Measurements from ENCODE around the gene PDIA5. TPM values are rescaled to one million over a fixed set of nuclear protein-coding genes. Genes with fewer than 3 reads are reported as not detected.

The PDIA5 gene
- total RNA-seq, 2 experiments from 2014 or later, result 17.8 to 23.2 TPM

DNA sequence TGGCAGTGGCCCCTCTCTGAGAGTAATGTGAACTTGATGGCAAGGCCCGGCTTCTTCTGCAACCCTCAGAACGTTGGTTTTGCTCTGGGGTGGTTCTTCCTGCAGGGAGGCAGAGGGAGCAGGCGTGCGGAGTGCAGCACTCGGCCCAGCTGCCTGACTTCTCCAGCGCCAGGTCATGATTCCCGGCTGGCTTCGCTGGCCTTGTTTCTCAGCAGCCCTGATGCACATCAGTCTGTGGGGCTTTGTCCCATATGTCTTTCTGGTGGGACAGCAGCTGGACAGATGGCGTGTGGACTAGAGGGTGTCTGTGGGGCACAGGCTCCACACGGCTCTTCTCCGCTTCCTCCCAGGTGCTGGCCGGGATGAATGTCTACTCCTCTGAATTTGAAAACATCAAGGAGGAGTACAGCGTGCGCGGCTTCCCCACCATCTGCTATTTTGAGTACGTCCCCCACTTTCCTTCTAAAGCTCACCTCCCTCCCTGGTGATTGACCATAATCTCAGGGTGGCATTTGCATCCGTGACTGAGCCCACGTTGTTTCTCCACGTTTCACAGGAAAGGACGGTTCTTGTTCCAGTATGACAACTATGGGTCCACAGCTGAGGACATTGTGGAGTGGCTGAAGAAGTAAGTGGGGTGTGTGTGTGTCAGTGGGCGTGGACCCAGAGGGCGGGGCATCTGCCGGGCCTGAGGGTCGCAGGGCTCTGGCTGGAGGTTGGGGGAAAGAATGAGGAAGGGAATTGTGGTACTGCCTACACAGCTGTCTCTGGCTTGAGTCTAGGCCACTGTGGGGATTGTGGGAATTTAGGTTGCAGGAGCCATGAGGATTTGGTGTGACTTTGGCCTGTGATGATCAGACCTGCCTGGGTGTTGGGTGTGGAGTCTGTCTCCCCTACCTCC is 57.1 kb downstream of the PDIA5 start:
- no peak for DNase-seq
- Mint-ChIP-seq H3K27me3 (no peaks in the 10 kb centered on the region), H3K4me3 (no peak overlapping the region), H3K9me3 (no peaks in the 10 kb centered on the region), H3K36me3 (peaks cover 12% of the 10 kb centered on the region), H3K4me1 (no peaks in the 10 kb centered on the region), H3K27ac (no peak overlapping the region)

DNA sequence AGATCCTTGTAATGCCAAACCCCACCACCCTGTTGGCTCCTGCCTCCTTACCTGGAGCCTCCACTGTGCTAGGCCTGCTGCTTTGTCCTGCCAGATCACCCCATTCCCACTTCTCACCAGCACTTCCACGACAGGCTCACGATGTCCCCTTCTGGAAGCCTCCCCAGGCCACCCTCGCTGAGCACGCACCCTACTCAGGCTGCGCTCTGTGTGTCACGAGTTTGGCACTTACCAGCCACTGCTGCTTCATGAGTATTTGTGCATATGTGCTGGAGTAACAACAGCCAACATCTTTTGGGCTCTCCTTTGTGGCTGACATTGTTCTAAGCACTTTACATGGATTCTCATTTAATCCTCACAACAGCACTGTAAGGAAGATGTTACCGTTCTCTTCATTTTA is 58.1 kb downstream of the PDIA5 start:
- no peak overlapping the region for H3K27ac Mint-ChIP-seq
- H3K4me1 Mint-ChIP-seq, result no peaks in the 10 kb centered on the region
- no peak for DNase-seq
- H3K4me3 Mint-ChIP-seq, result no peak overlapping the region
- H3K27me3 Mint-ChIP-seq, result no peaks in the 10 kb centered on the region
- H3K9me3 Mint-ChIP-seq, result no peaks in the 10 kb centered on the region
- H3K36me3 Mint-ChIP-seq, result peaks cover 12% of the 10 kb centered on the region

DNA sequence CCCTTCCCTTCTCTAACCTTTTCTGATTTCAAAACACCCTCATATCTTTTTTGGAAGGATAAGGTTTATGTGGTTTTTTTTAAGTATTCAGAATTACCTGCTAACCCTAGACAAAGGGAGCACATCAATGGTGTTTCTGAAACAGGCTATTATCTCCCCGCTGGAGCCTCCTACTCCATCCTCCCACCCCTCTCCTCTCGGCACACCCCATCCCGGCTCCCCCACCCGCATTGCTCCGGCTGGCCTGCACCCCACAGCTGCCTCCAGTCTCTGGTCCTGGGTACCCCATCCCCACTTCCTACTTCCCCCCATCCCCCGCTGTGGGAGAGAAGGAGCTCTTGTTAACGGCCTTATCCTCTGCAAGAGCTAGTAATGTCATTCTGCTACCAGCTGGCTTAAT is 59.2 kb downstream of the PDIA5 start:
- Mint-ChIP-seq H3K36me3 (peaks cover 11% of the 10 kb centered on the region), H3K9me3 (no peaks in the 10 kb centered on the region), H3K4me3 (no peak overlapping the region), H3K27ac (no peak overlapping the region), H3K27me3 (no peaks in the 10 kb centered on the region), H3K4me1 (no peaks in the 10 kb centered on the region)
- no peak for DNase-seq

DNA sequence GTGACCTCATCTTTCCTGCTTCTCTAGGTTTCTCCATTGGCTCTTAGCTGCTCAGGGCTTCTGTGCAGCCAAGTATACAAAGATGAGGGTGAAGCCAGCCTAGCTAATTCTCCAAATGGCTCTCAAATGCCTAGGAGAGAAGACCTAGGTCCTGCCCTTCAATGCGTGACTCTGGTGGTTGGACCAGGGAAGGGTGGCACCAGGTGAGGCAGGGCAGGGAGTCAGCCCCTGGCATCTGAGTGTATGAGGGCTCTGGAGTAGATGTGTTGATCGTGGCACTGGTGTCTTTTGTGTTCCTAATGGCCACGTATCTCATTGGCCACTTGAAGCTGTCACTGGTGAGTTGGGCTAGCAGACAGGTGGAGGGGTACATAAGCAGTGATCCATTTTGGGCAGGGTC is 59.8 kb downstream of the PDIA5 start:
- no peak overlapping the region for H3K4me3 Mint-ChIP-seq
- no peaks in the 10 kb centered on the region for H3K4me1 Mint-ChIP-seq
- peaks cover 7% of the 10 kb centered on the region for H3K36me3 Mint-ChIP-seq
- DNase-seq, result no peak
- no peak overlapping the region for H3K27ac Mint-ChIP-seq
- H3K27me3 Mint-ChIP-seq, result no peaks in the 10 kb centered on the region
- H3K9me3 Mint-ChIP-seq, result no peaks in the 10 kb centered on the region

DNA sequence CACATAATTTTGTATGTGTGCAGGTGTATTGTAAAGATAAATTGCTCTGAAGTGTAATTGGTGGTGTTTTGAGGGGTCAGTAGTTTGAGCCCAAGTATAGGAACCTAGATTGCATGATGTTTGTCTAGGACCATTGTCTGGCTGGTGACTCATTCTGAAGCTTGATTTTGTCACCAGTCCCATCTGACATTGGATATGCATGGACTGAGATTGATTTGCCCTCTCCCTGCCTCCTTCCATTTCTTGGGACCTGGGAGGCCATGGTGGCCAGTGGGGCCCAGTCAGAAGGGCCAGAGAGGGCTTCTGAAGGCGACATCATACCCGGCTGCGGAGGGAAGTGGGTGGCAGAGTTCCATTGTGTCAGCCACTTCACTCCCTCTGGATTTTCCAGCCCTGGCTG is 62.3 kb downstream of the PDIA5 start:
- H3K9me3 Mint-ChIP-seq, result no peaks in the 10 kb centered on the region
- peaks cover 8% of the 10 kb centered on the region for H3K36me3 Mint-ChIP-seq
- no peaks in the 10 kb centered on the region for H3K27me3 Mint-ChIP-seq
- H3K4me1 Mint-ChIP-seq, result no peaks in the 10 kb centered on the region
- no peak for DNase-seq
- no peak overlapping the region for H3K27ac Mint-ChIP-seq
- no peak overlapping the region for H3K4me3 Mint-ChIP-seq

DNA sequence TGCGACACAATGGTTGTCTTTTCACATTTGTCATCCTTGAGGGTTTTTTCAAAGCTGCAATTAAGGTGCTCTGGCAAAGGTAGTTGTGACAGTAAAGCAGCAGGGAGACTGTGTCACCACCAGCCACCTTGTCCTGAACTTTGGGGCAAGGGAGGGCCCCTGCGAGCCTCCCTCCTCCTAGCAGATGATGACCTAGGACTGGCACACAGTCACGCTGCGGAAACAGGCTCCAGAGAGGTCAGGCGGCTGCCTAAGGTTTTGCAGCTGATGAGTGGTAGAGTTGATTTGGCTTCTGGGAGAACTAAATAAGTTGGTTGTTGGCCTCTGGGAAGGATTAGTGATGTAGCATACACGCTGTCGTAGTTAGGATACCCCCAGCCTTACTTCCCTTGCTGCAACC is 62.7 kb downstream of the PDIA5 start:
- H3K27me3 Mint-ChIP-seq, result no peaks in the 10 kb centered on the region
- DNase-seq, result no peak
- H3K4me1 Mint-ChIP-seq, result no peaks in the 10 kb centered on the region

DNA sequence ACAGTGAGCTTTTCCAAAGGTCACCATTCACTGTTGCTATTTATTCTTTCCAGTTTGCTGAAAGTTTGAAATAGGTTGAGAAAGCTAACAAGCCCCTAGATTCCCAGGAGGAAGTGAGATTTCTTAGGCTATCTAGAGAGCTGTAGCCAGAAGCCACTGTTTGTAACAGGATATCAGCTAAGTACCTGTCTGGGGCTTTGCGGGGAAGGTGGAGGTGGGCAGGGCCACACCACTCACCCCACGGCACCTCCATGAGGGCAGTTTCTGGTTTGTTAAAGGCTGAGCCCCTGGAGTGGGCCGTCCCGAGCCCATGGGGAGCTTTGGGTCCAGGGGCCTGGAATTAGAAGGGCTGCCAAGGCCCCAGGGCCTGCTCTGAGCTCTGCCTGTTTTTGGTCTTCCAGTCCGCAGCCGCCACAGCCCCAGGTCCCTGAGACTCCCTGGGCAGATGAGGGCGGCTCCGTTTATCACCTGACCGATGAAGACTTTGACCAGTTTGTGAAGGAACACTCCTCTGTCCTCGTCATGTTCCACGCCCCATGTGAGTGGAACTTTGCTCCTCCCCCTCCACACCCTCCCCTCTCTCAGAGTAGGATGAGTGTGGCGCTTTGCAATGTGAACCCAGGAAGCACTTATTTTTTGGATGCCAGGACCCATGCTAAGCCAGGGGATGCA is 63.4 kb downstream of the PDIA5 start:
- no peak overlapping the region for H3K27ac Mint-ChIP-seq
- H3K4me3 Mint-ChIP-seq, result no peak overlapping the region
- DNase-seq, result no peak
- H3K36me3 Mint-ChIP-seq, result peaks cover 13% of the 10 kb centered on the region
- no peaks in the 10 kb centered on the region for H3K4me1 Mint-ChIP-seq
- H3K9me3 Mint-ChIP-seq, result no peaks in the 10 kb centered on the region
- no peaks in the 10 kb centered on the region for H3K27me3 Mint-ChIP-seq

More for the DNA sequence above, 62.7 kb downstream of the PDIA5 start:
- H3K9me3 Mint-ChIP-seq, result no peaks in the 10 kb centered on the region
- peaks cover 10% of the 10 kb centered on the region for H3K36me3 Mint-ChIP-seq
- no peak overlapping the region for H3K27ac Mint-ChIP-seq
- no peak overlapping the region for H3K4me3 Mint-ChIP-seq

DNA sequence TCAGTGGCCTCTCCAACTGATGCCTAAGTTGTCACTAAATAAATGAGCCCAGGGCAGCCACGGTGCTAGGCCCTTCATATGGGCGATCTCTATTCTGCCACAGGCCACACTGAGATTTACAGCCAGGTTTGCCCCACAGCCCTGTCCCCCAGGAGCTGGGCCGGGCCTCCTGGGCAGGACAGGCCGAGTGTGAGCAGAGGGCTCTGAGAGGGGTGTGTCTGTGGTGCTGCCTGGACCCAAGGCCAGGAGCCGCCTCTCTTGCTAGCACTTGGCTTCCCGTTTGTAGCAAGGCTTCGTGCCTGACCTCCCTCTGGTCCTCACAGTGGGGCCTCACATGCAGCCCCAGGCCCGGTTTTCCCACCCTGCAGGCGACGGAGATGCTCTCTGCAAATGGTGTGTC is 67.8 kb downstream of the PDIA5 start:
- Mint-ChIP-seq H3K9me3 (no peaks in the 10 kb centered on the region), H3K27ac (no peak overlapping the region), H3K36me3 (peaks cover 21% of the 10 kb centered on the region), H3K4me3 (no peak overlapping the region), H3K4me1 (no peaks in the 10 kb centered on the region), H3K27me3 (no peaks in the 10 kb centered on the region)
- DNase-seq, result no peak

DNA sequence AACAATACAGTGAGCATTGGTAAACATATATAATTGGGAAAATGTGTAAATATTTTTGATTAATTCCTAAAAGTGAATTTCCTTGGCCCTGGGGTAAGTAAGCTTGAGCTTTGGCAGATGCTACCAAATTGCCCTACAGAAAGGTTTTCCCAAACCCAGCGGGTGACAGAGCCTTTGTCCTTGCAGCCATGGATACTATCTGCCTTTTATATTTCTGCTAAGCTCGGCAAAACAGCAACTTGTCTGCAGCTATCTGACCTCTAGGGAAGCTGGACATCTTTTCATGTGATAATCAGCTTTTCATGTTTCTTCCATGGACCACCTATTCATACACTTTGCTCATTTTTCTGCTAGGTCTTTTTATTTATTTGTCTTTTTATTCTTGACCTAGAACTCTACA is 70.2 kb downstream of the PDIA5 start:
- no peaks in the 10 kb centered on the region for H3K4me1 Mint-ChIP-seq

DNA sequence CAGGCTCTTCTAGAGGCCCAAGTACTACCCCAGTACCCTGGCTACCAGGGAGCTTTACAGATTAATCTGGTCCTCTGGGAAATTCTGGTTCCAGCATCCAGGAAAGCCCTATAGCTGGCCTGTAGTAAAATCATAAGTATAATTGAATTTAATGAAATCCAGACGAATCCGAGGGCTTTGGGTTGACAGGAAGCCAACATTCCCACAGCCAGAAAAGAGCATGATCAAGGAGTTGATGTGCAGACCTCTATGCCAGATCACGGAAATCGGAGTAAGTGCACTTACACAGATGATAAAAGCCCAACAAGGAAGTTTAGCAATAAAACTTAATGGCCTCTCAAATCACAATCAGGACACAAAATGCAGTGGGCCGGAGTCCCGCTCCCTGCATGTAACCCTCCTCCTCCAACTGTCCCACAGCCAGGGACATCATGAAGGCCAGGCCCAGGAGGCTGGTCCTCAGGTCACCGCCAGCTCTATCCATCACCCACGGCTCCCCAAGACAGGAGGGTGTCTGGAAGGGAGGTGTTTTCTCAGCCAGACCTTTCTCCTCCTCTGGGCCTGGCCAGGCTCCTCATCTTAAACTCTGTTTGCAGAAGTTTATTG is 72.1 kb downstream of the PDIA5 start:
- Mint-ChIP-seq H3K27ac (no peak overlapping the region), H3K27me3 (no peaks in the 10 kb centered on the region), H3K36me3 (peaks cover 32% of the 10 kb centered on the region), H3K4me3 (no peak overlapping the region), H3K4me1 (no peaks in the 10 kb centered on the region), H3K9me3 (no peaks in the 10 kb centered on the region)
- no peak for DNase-seq

More for the DNA sequence above, 70.2 kb downstream of the PDIA5 start:
- Mint-ChIP-seq H3K36me3 (peaks cover 24% of the 10 kb centered on the region), H3K4me3 (no peak overlapping the region), H3K27ac (no peak overlapping the region), H3K9me3 (no peaks in the 10 kb centered on the region), H3K27me3 (no peaks in the 10 kb centered on the region)
- no peak for DNase-seq

DNA sequence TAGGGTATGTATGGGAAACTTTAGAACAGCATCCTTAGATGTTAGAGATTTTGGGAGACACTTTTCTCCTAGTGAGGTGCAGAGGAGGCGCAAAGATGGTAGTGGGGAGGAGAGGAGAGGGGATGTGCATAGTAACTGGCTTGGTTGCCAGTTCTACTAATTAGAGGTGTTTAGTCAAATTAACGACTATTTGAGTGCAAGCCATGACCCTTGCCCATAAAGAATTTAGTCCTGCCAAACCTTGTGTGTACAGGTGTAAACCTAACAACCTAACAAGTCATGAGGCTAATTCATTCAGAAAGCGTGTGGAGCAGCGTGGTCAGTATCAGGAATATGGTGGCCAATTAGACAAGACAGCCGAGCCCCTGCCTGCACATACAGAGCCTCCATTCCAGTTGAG is 72.7 kb downstream of the PDIA5 start:
- no peaks in the 10 kb centered on the region for H3K27me3 Mint-ChIP-seq
- peaks cover 34% of the 10 kb centered on the region for H3K36me3 Mint-ChIP-seq
- H3K4me3 Mint-ChIP-seq, result no peak overlapping the region
- DNase-seq, result no peak
- H3K9me3 Mint-ChIP-seq, result no peaks in the 10 kb centered on the region
- H3K27ac Mint-ChIP-seq, result no peak overlapping the region
- H3K4me1 Mint-ChIP-seq, result no peaks in the 10 kb centered on the region

DNA sequence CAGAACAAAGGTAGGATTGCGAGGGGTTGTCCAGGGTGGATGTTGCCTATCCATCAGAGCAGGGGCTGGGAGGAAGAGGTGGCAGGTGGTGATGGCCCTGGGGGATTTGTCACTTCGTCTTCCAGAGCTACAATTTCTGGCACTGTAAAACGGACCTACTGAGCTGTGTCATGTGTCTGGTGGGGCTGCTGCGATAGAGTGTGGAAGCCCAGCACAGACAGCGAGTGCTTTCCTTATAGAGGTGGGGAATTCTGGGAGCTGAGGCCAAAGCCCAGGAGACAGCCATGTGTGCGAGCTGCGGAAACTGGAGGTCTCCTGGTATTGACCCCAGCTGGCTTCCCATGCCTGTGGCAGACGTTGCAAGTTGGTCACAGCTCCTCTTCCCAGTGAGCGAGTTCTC is 73.7 kb downstream of the PDIA5 start:
- Mint-ChIP-seq H3K4me1 (no peaks in the 10 kb centered on the region), H3K36me3 (peaks cover 29% of the 10 kb centered on the region), H3K27me3 (no peaks in the 10 kb centered on the region), H3K27ac (no peak overlapping the region), H3K4me3 (no peak overlapping the region), H3K9me3 (no peaks in the 10 kb centered on the region)
- no peak for DNase-seq

DNA sequence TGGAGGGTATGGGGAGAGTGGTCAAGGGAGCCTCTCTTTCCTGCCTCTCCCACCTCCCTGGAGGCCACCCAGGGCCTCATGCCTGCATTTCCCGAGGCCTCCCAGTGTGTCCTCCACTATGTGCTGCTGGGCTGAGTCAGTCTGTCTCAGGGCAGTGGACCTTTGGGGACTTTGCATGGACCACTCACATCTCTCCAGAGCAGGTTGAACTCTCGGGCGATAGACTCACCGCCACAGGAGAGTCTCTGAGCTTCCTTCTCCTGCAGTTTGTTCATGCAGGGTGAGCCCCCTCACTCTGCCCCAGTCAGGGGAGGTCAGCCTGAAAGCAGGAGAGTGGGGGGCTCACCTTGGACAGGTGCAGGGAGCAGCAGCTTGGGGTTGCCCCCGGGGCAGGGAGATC is 74.5 kb downstream of the PDIA5 start:
- Mint-ChIP-seq H3K4me1 (no peaks in the 10 kb centered on the region), H3K4me3 (no peak overlapping the region), H3K9me3 (no peaks in the 10 kb centered on the region), H3K27me3 (no peaks in the 10 kb centered on the region), H3K27ac (no peak overlapping the region), H3K36me3 (peaks cover 28% of the 10 kb centered on the region)
- no peak for DNase-seq

DNA sequence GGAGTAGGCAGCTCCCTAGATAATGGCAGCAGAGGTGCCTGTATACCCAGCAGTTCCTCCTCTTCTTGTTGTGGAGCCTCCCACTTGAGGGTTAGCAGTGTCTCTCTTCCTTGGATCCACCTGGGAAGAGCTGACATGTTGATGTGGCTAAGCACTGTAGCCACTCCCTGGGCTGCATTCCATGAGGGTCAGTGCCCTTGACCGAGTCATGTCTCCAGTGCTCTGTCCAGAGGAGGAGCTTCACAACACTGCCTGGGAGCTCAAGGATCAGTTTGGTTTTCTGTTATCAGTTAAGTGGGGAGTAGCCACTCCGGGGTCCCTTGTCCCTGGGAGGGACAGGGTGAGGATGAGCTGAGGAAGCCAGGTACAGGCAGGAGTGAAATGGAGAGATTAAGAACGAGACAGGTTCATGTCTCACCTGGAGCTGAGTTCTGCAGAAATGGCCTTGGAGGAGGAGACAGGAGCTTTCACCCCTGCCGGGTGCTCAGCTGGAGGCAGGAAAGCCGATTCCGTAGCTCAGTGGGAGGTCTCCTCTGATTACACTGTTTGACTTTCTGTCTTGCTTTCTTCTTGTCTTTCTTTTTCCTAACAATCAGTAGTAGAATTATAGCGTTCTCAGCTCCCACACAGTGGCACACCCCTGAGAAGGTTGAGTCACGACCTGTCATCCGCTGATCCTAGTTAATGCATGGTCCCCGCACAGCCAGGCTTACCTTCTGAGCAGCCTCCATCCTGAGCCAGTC is 77.0 kb downstream of the PDIA5 start:
- H3K9me3 Mint-ChIP-seq, result no peaks in the 10 kb centered on the region
- H3K36me3 Mint-ChIP-seq, result peaks cover 36% of the 10 kb centered on the region
- H3K4me3 Mint-ChIP-seq, result no peak overlapping the region
- no peaks in the 10 kb centered on the region for H3K4me1 Mint-ChIP-seq
- no peak for DNase-seq
- no peaks in the 10 kb centered on the region for H3K27me3 Mint-ChIP-seq
- no peak overlapping the region for H3K27ac Mint-ChIP-seq
